ENCODE data around the gene CILP2.
A peak's percentile ranks its signal among the peaks of the same experiment; 100 is the strongest.

The CILP2 gene

GRCh38 chr19:19531951-19532805, 5.9 kb upstream of the CILP2 start:
- peak; percentile 55 for DNase-seq

GRCh38 chr19:19532806-19533701, 5.0 kb upstream of the CILP2 start:
- no peak for DNase-seq

- no peak for DNase-seq
Measured at GRCh38 chr19:19533841-19534240, 4.2 kb upstream of the CILP2 start.

GRCh38 chr19:19534556-19535265, 3.4 kb upstream of the CILP2 start:
- DNase-seq, result no peak

GRCh38 chr19:19535311-19536191, 2.5 kb upstream of the CILP2 start:
- DNase-seq, result no peak

- DNase-seq, result no peak
Measured at GRCh38 chr19:19537075-19538048, 703 bp upstream of the CILP2 start.

- DNase-seq, result no peak
Measured at GRCh38 chr19:19538785-19539166, 711 bp downstream of the CILP2 start.

- DNase-seq, result no peak
Measured at GRCh38 chr19:19539698-19540063, 1.6 kb downstream of the CILP2 start.

GRCh38 chr19:19540064-19540714, 2.1 kb downstream of the CILP2 start:
- no peak for DNase-seq

- no peak for DNase-seq
Measured at GRCh38 chr19:19540715-19541515, 2.9 kb downstream of the CILP2 start.

- DNase-seq, result no peak
Measured at GRCh38 chr19:19541616-19542015, 3.6 kb downstream of the CILP2 start.

- DNase-seq, result peak; percentile 91
Measured at GRCh38 chr19:19542507-19542906, 4.4 kb downstream of the CILP2 start.

GRCh38 chr19:19543101-19543500, 5.0 kb downstream of the CILP2 start:
- no peak for DNase-seq

GRCh38 chr19:19543640-19544039, 5.6 kb downstream of the CILP2 start:
- DNase-seq, result no peak

- no peak for DNase-seq
Measured at GRCh38 chr19:19544257-19544953, 6.3 kb downstream of the CILP2 start.

GRCh38 chr19:19544954-19545591, 7.0 kb downstream of the CILP2 start:
- DNase-seq, result no peak

- DNase-seq, result no peak
Measured at GRCh38 chr19:19545707-19546106, 7.6 kb downstream of the CILP2 start.

- DNase-seq, result no peak
Measured at GRCh38 chr19:19546751-19547162, 8.7 kb downstream of the CILP2 start.
